ENCODE measurements around the gene KIAA0319L.
"Not testable (repeated sequence)": the region's sequence is repeated elsewhere in the genome, so short reads cannot be mapped to it uniquely, and the experiment has no call there.

Gene KIAA0319L

GRCh38 chr1:35477870-35478269, 79.3 kb downstream of the KIAA0319L start:
- no peak for DNase-seq

DNA sequence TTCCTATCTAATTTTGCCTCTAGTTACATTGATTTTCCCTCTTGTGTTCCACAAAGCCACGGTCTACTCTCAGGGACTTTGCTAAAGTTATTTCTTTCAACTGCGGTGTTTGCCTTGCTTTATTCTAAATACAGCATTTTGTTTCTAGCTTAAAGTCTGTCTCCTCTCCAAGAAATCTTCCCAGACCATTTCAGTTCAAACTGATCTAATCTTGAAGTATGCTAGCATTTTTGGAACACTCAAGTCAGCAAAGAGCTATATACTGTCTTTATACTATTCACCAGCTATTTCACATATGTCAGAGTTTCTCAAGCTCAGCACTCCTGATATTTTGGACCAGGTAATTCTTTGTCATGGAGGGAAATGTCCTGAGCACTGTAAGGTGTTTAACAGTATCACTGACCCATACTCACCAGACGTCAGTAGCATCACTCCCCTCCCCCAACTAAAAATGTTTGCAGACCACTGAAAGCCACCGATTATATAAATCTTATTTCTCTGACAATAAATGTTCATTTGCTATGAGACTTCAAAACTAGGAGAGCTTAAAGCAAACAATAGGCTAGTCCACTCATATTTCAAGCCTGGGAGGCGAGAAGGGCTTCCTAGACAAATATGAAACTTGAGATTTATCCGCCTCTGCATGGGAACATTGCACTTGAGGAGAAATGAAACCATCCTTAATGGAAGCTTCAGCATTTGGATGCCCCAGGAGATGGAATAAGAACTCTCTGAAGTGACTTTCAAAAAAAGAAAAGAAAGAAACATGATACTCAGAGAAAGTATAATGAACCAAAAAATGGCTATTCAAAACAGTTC, 81.1 kb downstream of the KIAA0319L start:
- DNase-seq = no peak

GRCh38 chr1:35475356-35475755, 81.8 kb downstream of the KIAA0319L start:
- no peak for DNase-seq

DNA sequence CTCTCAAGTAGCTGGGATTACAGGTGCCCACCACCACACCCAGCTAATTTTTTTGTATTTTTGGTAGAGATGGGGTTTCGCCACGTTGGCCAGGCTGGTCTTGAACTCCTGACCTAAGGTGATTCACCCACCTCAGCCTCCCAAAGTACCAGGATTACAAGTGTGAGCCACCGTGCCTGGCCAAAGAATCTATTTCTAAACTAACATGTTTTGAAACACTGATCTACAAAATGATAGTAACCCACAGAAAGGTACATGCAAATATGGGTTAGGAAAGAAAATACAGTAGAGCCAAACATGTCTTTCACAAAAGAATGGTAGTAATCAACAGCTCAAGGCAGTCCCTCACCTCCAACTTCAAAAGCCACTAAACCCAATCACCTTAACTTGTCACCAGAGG, 84.0 kb downstream of the KIAA0319L start:
- not testable (repeated sequence) for DNase-seq

- no peak for DNase-seq
Observed at GRCh38 chr1:35470977-35471613, 86.1 kb downstream of the KIAA0319L start.

- DNase-seq = no peak
Observed at GRCh38 chr1:35466120-35466519, 91.1 kb downstream of the KIAA0319L start.

GRCh38 chr1:35463749-35464148, 93.5 kb downstream of the KIAA0319L start:
- DNase-seq = not testable (repeated sequence)

DNA sequence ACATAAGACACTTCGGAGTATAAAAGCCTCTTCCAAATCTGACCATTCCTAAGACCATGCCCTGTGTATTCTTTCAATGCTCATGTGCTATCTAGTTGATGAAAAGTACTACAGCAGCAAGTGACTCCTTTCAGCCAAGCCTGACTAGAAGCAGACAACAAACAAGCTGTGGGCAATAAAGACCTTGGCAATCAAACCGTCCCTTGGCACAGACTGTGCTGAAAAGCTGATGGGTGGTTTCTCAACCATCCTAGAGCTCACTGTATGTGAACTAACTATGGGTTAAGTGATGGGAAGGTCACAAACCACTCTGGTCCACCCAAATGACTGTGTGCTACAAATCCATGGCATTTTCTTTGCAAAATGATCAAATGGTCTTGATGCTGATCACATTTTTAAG, 94.0 kb downstream of the KIAA0319L start:
- DNase-seq = no peak

DNA sequence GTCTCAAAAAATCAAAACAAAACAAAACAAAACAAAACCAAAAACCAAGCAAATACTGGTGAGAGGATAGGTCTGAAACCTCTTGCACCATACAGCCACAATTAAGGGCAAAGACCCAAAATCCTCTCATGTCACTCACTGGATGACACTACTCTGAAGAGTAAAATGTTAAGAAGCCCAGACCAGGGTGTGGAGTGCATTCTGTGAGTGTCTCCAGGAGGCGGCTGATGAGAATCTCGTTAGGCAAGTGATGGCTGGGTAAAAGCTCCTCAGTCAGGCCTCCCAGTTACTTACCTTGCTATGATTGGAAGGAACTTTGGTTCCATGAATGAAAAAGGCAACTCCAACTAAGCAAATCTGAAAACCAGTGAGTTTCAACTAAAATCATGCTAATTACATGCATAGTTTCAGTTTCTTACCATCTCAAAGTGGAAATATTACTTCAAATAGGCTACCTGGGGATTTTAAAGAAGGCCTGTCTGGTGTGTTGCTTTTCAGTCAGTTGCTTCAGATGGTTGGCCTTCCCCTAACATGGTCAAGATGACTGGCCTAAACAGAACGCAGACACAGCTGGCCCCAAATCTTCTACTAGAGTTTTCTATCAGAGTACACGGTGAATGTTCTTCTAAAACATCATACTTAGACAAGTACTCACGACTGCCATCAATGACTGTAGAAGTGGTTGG, 95.1 kb downstream of the KIAA0319L start:
- no peak for DNase-seq

- no peak for DNase-seq
Observed at GRCh38 chr1:35460796-35461195, 96.4 kb downstream of the KIAA0319L start.

DNA sequence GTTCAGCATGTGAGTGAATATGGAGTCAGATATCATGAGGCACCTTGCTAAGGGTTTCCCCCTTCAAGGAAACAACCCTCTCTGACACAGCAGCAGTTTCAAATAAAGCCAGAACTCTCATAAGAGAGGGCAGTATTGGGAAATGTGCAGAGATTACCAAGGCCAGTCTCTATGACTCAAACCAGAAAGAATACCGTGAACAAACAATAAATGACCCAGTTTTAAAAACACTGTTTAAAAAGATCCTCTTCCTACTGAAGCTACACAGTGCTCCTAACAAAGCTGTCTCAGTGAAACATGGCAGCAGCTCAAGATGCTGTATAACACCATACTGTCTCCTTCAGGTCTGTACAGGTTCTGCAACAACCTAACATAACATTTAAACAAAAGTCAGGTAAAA, 102.6 kb downstream of the KIAA0319L start:
- DNase-seq = no peak

- DNase-seq = no peak
Observed at GRCh38 chr1:35454176-35454575, 103.0 kb downstream of the KIAA0319L start.

GRCh38 chr1:35453031-35453430, 104.2 kb downstream of the KIAA0319L start:
- DNase-seq = no peak

DNA sequence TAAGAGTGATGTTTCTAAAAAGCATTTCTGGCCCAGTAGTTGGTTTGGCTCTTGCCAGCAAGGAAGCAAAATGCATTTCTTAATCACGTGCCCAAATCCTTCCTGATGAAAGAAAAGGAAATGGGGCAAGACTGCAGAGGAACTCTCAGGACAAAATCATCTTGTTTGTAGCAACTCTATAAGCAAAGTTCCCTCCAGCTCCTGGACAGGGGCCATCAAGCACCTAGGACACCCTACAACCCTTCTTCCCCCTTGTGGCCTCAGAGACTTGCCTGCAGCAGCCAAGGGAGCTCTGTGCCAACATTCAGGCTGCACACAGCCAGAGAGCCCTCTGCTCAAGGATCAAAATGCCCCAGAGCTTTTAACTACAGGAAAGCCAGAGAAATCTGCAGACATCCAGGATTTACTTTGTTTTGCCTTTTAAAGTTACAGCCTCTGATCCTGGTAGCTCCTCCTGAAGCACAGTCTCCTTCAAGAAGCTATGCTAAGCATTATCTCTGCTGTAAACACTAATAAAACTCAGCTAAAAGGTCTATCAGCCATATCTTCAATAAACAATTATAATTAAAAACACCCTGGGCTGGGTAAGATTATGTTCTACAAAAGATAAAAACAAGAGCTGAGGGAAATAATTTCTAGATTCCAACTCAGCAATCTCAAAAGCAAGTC, 105.0 kb downstream of the KIAA0319L start:
- DNase-seq = no peak

DNA sequence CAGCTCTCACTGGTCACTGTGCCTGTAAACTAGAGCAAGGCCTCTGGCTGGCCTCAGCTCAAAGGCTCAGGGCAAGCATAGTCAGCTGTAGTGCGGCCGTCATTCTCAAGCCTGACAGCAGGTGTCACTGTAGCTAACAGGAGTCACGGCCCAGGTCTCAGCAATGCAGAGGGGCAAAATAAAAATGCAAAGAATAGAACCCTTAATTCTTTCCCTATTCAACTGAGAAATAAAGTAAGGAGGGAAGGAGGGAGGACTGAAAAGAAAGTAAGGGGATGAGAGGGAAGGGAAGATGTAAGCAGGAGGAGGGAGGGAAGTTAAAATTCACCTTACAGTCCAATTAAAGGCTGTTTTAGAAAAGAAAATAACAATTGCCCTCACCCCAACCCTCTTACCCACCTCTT, 106.1 kb downstream of the KIAA0319L start:
- peak; percentile 67 for DNase-seq

- DNase-seq = no peak
Observed at GRCh38 chr1:35449334-35450008, 107.7 kb downstream of the KIAA0319L start.

DNA sequence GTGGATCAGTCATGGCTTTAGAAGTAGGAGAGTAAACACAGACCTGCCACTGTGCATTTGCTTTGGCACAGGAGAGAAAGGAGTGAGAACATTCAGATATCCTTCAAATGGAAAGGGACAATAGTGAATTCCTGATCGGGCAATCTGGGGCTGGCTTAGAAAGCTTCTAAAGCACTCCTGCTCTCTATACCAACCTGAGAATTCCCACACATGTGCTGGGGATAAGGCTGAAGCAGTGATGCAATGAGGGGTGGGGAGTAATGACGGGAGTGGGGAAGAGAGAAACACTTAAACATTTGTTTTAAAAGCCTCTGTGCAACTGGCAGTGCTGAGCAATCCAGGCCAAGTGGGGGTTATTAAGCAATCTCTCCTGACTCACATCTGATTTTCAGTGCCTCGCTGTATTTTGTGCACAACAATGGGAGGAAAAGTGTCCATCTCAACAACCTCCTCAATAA, 108.8 kb downstream of the KIAA0319L start:
- DNase-seq = no peak

GRCh38 chr1:35447278-35447677, 109.9 kb downstream of the KIAA0319L start:
- no peak for DNase-seq

- DNase-seq = no peak
Observed at GRCh38 chr1:35444519-35444774, 112.8 kb downstream of the KIAA0319L start.

DNA sequence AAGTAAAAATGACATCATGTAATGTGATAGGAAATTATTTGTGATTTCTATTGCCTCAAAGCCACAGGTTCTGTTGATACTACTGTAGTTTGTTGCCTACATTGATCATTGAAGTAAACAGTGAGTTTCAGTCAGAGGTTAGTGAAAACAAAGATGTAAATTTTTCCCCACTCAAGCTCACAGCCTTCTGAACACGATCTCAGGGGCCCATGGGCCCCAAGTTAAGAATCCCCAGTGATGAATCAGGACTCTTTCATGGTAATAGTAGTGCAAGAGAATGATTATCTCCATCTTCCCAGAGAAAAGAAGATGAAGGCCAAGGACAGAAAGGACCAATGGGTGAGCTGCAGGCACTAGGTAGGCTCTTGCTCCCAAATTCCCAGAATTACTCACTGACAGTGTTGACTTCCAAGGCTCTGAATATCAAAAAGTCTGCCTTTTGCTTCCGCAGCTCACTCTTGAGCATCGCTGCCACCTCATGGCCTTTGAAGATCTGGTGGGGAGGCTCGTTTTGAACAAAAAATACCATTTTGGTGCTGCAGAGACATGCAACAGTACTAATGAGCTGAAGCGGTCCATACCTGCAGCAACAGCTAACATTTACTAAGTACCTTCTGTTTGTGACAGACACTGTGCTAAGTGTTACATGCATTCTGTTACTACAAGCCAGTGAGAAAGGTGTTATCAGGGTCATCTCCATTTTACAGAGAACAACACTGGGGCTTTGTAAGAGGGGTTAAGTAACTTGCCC, 113.3 kb downstream of the KIAA0319L start:
- DNase-seq = no peak

DNA sequence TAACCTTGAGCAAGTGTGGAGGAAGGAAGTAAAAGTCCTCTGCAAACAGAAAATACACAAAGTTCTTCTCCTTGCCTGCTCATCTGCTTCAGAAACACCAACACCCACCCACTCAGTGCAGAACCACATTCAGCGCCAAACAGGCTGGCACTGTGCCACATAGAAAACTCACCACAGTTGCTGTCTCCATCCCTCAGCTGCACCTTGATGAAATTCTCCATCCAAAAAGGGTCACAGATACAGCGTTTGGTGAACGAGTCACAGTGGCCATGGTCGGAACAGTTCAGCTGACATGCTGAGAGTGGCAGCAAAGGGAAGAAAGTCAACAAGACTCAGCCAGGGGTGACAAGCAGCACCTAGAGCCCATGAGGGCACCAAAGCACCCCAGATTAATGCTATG, 114.5 kb downstream of the KIAA0319L start:
- no peak for DNase-seq

- DNase-seq = no peak
Observed at GRCh38 chr1:35441926-35442579, 115.2 kb downstream of the KIAA0319L start.

Measured in activated CD4-positive, CD25-positive, alpha-beta regulatory T cell treated with anti-CD3 and anti-CD28 coated beads, Interleukin-2, amount 50 U/mL, for 72 hours (primary cell).